Stomach (tissue), 9 donors: ENCODE results near the gene GUF1. TPM values are rescaled to one million over a fixed set of nuclear protein-coding genes. Genes with fewer than 3 reads are reported as not detected.

Experiments
- DNase-seq, 2 donors: peaks; one replicate each; pipeline versions ENCODE4 v3.0.0 to v3.0.0-alpha.2; 2013 to 2019
- H3K27ac ChIP-seq, 5 donors: fragments of 200-600 bp in 4 of 5; sonication (generic) in 4 of 5; one replicate each; pipeline ENCODE4 v1.5.1; 2013 to 2019; ENCODE audit warnings: mild to moderate bottlenecking in 1 of 5, moderate library complexity in 1 of 5
- H3K27me3 ChIP-seq, 3 donors: fragments of 200-600 bp; sonication (generic); one replicate each; pipeline ENCODE4 v1.5.1; 2017 to 2019; ENCODE audit warnings: mixed run types in 1 of 3
- H3K36me3 ChIP-seq, 4 donors: fragments of 200-600 bp; sonication (generic); 1 replicate in 3 of 4; 2 replicates in 1 of 4; pipeline ENCODE4 v1.5.1; 2016 to 2019
- H3K4me1 ChIP-seq, 4 donors: fragments of 200-600 bp; sonication (generic); one replicate each; pipeline ENCODE4 v1.5.1; 2016 to 2019
- H3K4me3 ChIP-seq, 4 donors: fragments of 200-600 bp; sonication (generic) in 3 of 4; one replicate each; pipeline ENCODE4 v1.5.1; 2016 to 2019; ENCODE audit warnings: mild to moderate bottlenecking in 1 of 4
- H3K9me3 ChIP-seq, 4 donors: fragments of 200-600 bp; sonication (generic); one replicate each; pipeline ENCODE4 v1.5.1; 2016 to 2019
- EP300 ChIP-seq: sonication (generic); formaldehyde crosslinking; IDR thresholded peaks from one replicate; pipeline ENCODE4 v1.6.1; 2017; ENCODE audit warnings: antibody characterized with exemption
- POLR2A ChIP-seq, 4 donors: fragments of 450-650 bp; IDR thresholded peaks; one replicate each; pipeline ENCODE4 v1.6.1; 2016; ENCODE audit warnings: antibody characterized with exemption in 4 of 4, control low read depth in 2 of 4, mild to moderate bottlenecking in 1 of 4, moderate library complexity in 1 of 4
- POLR2AphosphoS5 ChIP-seq, 3 donors: sonication (generic); formaldehyde crosslinking; IDR thresholded peaks; one replicate each; pipeline ENCODE4 v1.6.1; 2016; ENCODE audit warnings: antibody characterized with exemption in 3 of 3
- WGBS, 5 donors: extraction: QIAGEN DNeasy Blood & Tissue Kit in 3 of 5; methylation state at CpG; one replicate each; pipeline versions ENCODE4 v1.1.5 to v1.1.7; 2013 to 2018; 5-methylcytosine and 5-hydroxymethylcytosine counted together
- intact Hi-C: fragments of 100-400 bp; cut with DNase I; formaldehyde crosslinking; loops from one replicate; pipeline ENCODE4 v1.15.1; 2023; ENCODE audit warnings: low total_unique reads
- polyA plus RNA-seq, 3 donors: library from polyadenylated mRNA; stranded (reverse); fragments of 200-250 nt; gene quantifications; one replicate each; pipeline ENCODE4 v1.2.3, GENCODE V29; 2013
- total RNA-seq, 5 donors: library from RNA; depleted of rRNA; stranded (reverse); fragments of >200 nt; gene quantifications; one replicate each; pipeline versions ENCODE4 v1.1.0 to v1.2.3, GENCODE V29; 2014 to 2016
- TF ChIP-seq, protein P1 (sequence below), 7 experiments: fragments of 450-650 bp in 4 of 7; fragments of 200-600 bp in 3 of 7; sonication (generic) in 3 of 7; IDR thresholded peaks; one replicate each; pipeline ENCODE4 v1.5.1; 2016 to 2019; ENCODE audit warnings: antibody characterized with exemption in 7 of 7, control low read depth in 2 of 7, mild to moderate bottlenecking in 1 of 7
- donor health status: healthy with polysubstance abuse.
- donor health status: Bipolar disorder and iron deficiency.
- donor health status: healthy.

GUF1 gene
- total and polyA plus RNA-seq, 8 donors, result 2.3 to 32.1 (median 10.8) TPM

DNA sequence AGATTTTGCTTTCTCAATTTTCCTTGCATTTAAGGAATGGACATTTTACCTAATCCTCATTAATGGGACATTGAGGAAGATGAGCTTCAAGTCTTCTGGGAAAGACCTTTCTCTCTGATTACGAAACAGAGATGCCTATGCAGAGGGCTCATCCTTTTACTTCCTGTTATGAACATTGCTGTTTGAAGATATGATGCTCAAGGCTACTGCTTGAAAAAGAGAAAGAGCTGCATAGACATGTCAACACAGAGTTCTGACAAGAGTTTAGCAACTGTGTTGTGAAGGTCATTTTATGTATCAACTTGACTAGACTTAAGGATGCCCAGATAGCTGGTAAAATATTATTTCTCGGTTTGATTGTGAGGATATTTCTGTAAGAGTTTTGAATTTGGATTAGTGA lies 62.0 kb downstream of the GUF1 start:
- Histone ChIP-seq H3K36me3 (no peaks in the 10 kb centered on the region), H3K4me3 (no peak overlapping the region), H3K27me3 (no peaks in the 10 kb centered on the region), H3K4me1 (no peaks in the 10 kb centered on the region), H3K9me3 (no peaks in the 10 kb centered on the region), H3K27ac (no peak overlapping the region)
- TF ChIP-seq POLR2A (IDR thresholded peaks at IDR 0.05) (no peak), EP300 (no peak), POLR2AphosphoS5 (IDR thresholded peaks at IDR 0.05) (no peak)
- TF ChIP-seq, protein P1, sequence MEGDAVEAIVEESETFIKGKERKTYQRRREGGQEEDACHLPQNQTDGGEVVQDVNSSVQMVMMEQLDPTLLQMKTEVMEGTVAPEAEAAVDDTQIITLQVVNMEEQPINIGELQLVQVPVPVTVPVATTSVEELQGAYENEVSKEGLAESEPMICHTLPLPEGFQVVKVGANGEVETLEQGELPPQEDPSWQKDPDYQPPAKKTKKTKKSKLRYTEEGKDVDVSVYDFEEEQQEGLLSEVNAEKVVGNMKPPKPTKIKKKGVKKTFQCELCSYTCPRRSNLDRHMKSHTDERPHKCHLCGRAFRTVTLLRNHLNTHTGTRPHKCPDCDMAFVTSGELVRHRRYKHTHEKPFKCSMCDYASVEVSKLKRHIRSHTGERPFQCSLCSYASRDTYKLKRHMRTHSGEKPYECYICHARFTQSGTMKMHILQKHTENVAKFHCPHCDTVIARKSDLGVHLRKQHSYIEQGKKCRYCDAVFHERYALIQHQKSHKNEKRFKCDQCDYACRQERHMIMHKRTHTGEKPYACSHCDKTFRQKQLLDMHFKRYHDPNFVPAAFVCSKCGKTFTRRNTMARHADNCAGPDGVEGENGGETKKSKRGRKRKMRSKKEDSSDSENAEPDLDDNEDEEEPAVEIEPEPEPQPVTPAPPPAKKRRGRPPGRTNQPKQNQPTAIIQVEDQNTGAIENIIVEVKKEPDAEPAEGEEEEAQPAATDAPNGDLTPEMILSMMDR (IDR thresholded peaks at IDR 0.05), result no peak
- 83 to 90% (median 86%) methylated on average over 2 of the region's 2 CpGs for WGBS, 5 donors
- no peak for DNase-seq
- intact Hi-C loops, result no loop called here

Other genes starting within 250 kb of the GUF1 start
- 10 to 100 TPM in 1 of 5 donors, 1 to 10 TPM in 1, under 1 TPM in 1, not detected in 2; 0.18 to 21.4 (median 4.0) TPM for gene KCTD8, start 229.6 kb upstream of the GUF1 start, total RNA-seq
- gene KCTD8, start 229.6 kb upstream of the GUF1 start, polyA plus RNA-seq, result 1 to 10 TPM in 1 of 3 donors, under 1 TPM in 2; 0.53 to 1.5 (median 0.81) TPM
- gene YIPF7, start 26.8 kb upstream of the GUF1 start, total RNA-seq, result not detected
- not detected for gene YIPF7, start 26.8 kb upstream of the GUF1 start, polyA plus RNA-seq
- 10 to 100 TPM in 3 of 5 donors, 1 to 10 TPM in 1, under 1 TPM in 1; 0.58 to 32.1 (median 13.4) TPM for gene GNPDA2, start 48.1 kb downstream of the GUF1 start, total RNA-seq
- gene GNPDA2, start 48.1 kb downstream of the GUF1 start, polyA plus RNA-seq, result 10 to 100 TPM in 2 of 3 donors, 1 to 10 TPM in 1; 6.9 to 13.0 (median 10.5) TPM